Measurements from ENCODE around the gene RHOB.

DNA sequence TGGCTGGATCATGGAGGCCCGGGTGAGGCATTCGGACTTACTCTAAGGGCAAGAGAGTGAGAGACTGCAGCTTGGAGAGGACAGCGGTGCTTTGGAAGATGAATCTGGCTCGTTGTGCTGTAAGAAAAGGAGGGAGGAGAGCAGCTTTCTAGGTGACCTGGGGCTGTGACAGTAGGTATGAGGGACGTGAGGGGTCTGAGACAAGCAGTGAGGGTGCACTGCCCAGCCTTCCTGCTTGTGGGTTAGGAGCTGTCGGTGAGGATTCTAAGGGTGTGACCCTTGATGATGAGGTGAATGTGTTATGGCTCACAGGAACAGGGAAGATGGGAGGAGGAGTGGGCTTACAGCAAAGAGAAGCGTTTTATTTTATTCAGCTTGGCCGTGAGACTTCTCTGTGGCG lies 27.1 kb upstream of the RHOB start:
- TF ChIP-seq, protein P1, sequence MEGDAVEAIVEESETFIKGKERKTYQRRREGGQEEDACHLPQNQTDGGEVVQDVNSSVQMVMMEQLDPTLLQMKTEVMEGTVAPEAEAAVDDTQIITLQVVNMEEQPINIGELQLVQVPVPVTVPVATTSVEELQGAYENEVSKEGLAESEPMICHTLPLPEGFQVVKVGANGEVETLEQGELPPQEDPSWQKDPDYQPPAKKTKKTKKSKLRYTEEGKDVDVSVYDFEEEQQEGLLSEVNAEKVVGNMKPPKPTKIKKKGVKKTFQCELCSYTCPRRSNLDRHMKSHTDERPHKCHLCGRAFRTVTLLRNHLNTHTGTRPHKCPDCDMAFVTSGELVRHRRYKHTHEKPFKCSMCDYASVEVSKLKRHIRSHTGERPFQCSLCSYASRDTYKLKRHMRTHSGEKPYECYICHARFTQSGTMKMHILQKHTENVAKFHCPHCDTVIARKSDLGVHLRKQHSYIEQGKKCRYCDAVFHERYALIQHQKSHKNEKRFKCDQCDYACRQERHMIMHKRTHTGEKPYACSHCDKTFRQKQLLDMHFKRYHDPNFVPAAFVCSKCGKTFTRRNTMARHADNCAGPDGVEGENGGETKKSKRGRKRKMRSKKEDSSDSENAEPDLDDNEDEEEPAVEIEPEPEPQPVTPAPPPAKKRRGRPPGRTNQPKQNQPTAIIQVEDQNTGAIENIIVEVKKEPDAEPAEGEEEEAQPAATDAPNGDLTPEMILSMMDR (IDR thresholded peaks at IDR 0.05) = no peak
- TF ChIP-seq POLR2A (IDR thresholded peaks at IDR 0.05) = no peak
